Mesenchymal stem cell (in vitro differentiated cells and primary cell): ENCODE data around the gene CCDC121.

Experiments used
- DNase-seq: peaks from one replicate; pipeline ENCODE4 v3.0.0-alpha.2; 2013
- H2AFZ ChIP-seq: one replicate; pipeline ENCODE4 v1.6.1; 2013; ENCODE audit warnings: low read depth, mild to moderate bottlenecking, control low read depth, inconsistent platforms, low read length, moderate library complexity
- H2AK5ac ChIP-seq: 2 replicates; pipeline ENCODE4 v1.6.1; 2013; ENCODE audit warnings: low read length, moderate library complexity, mild to moderate bottlenecking, inconsistent platforms; ENCODE audit not compliant: severe bottlenecking
- H2BK120ac ChIP-seq: one replicate; pipeline ENCODE4 v1.6.1; 2013; ENCODE audit warnings: low read depth, mild to moderate bottlenecking, inconsistent platforms, low read length, moderate library complexity
- H2BK12ac ChIP-seq, 2 experiments: one replicate each; pipeline ENCODE4 v1.6.1; 2013; ENCODE audit warnings: inconsistent platforms in 2 of 2, low read length in 2 of 2, mild to moderate bottlenecking in 2 of 2, moderate library complexity in 2 of 2, control low read depth in 1 of 2
- H2BK15ac ChIP-seq: one replicate; pipeline ENCODE4 v1.6.1; 2013; ENCODE audit warnings: mild to moderate bottlenecking, low read depth, inconsistent platforms; ENCODE audit not compliant: poor library complexity, severe bottlenecking
- H2BK5ac ChIP-seq: 2 replicates; pipeline ENCODE4 v1.6.1; 2013; ENCODE audit warnings: low read depth, mild to moderate bottlenecking, low read length, control low read depth, inconsistent platforms; ENCODE audit not compliant: poor library complexity, severe bottlenecking
- H3K14ac ChIP-seq, 2 experiments: one replicate each; pipeline ENCODE4 v1.6.1; 2013; ENCODE audit warnings: inconsistent platforms in 2 of 2, low read length in 2 of 2, control low read depth in 1 of 2, mild to moderate bottlenecking in 1 of 2, moderate library complexity in 1 of 2
- H3K18ac ChIP-seq, 2 experiments: one replicate each; pipeline ENCODE4 v1.6.1; 2013; ENCODE audit warnings: inconsistent platforms in 2 of 2, low read length in 2 of 2, control low read depth in 1 of 2, low read depth in 1 of 2, mild to moderate bottlenecking in 1 of 2
- H3K23ac ChIP-seq, 2 experiments: one replicate each; pipeline ENCODE4 v1.6.1; 2013; ENCODE audit warnings: inconsistent platforms in 2 of 2, low read length in 2 of 2, mild to moderate bottlenecking in 2 of 2, moderate library complexity in 2 of 2, control low read depth in 1 of 2
- H3K27ac ChIP-seq: 2 replicates; pipeline ENCODE4 v1.5.1; 2013; ENCODE audit warnings: mild to moderate bottlenecking, moderate library complexity, low read length, control low read depth, inconsistent platforms; ENCODE audit not compliant: poor library complexity, severe bottlenecking
- H3K27me3 ChIP-seq, 2 experiments: 2 replicates each; pipeline versions ENCODE4 v1.6.1 to v1.7.0; 2013; ENCODE audit warnings: low read length in 2 of 2, mild to moderate bottlenecking in 2 of 2, moderate library complexity in 2 of 2, control low read depth in 1 of 2, inconsistent platforms in 1 of 2; ENCODE audit not compliant: control insufficient read depth in 1 of 2, insufficient read depth in 1 of 2
- H3K36me3 ChIP-seq, 2 experiments: 2 replicates each; pipeline versions ENCODE4 v1.6.1 to v1.7.0; 2013; ENCODE audit warnings: low read length in 2 of 2, control low read depth in 1 of 2, inconsistent platforms in 1 of 2, low read depth in 1 of 2, mild to moderate bottlenecking in 1 of 2; ENCODE audit not compliant: insufficient read depth in 2 of 2, control insufficient read depth in 1 of 2
- H3K4ac ChIP-seq, 2 experiments: one replicate each; pipeline ENCODE4 v1.6.1; 2013; ENCODE audit warnings: inconsistent platforms in 2 of 2, low read length in 2 of 2, mild to moderate bottlenecking in 2 of 2, moderate library complexity in 2 of 2, control low read depth in 1 of 2, low read depth in 1 of 2
- H3K4me1 ChIP-seq: 2 replicates; pipeline ENCODE4 v1.6.1; 2013; ENCODE audit warnings: low read depth, low read length, control low read depth; ENCODE audit not compliant: control insufficient read depth, insufficient read depth
- H3K4me2 ChIP-seq: 2 replicates; pipeline ENCODE4 v1.6.1; 2013; ENCODE audit warnings: low read length, mild to moderate bottlenecking, inconsistent platforms; ENCODE audit not compliant: poor library complexity, severe bottlenecking
- H3K4me3 ChIP-seq, 2 experiments: 2 replicates each; pipeline versions ENCODE4 v1.5.1 to v1.7.0; 2013; ENCODE audit warnings: low read length in 2 of 2, mild to moderate bottlenecking in 2 of 2, control low read depth in 1 of 2, low read depth in 1 of 2; ENCODE audit not compliant: insufficient read depth in 1 of 2
- H3K79me1 ChIP-seq: replicated peaks from 2 replicates; pipeline ENCODE4 v1.6.1; 2013; ENCODE audit warnings: mild to moderate bottlenecking, control low read depth, low read length, inconsistent platforms; ENCODE audit not compliant: poor library complexity, severe bottlenecking
- H3K9ac ChIP-seq: 2 replicates; pipeline ENCODE4 v1.7.0; 2013; ENCODE audit warnings: mild to moderate bottlenecking, low read length, moderate library complexity
- H3K9me3 ChIP-seq: 2 replicates; pipeline ENCODE4 v1.7.0; 2013; ENCODE audit warnings: mild to moderate bottlenecking, low read length; ENCODE audit not compliant: control insufficient read depth
- H4K8ac ChIP-seq: one replicate; pipeline ENCODE4 v1.6.1; 2013; ENCODE audit warnings: inconsistent platforms, mild to moderate bottlenecking, low read length, moderate library complexity
- H4K91ac ChIP-seq: one replicate; pipeline ENCODE4 v1.6.1; 2013; ENCODE audit warnings: mild to moderate bottlenecking, low read length, inconsistent platforms
- WGBS: methylation state at CpG from one replicate; pipeline ENCODE4 v1.1.7; 2013; ENCODE audit warnings: mixed read lengths; 5-methylcytosine and 5-hydroxymethylcytosine counted together

The CCDC121 gene

GRCh38 chr2:27652341-27652740, 23.5 kb upstream of the CCDC121 start:
- peaks cover 16 to 95% of the 10 kb centered on the region in 2 experiments for H3K36me3 ChIP-seq
- no peak overlapping the region for H3K4ac ChIP-seq
- no peak overlapping the region for H2BK15ac ChIP-seq
- H3K4me1 ChIP-seq = peaks cover 2% of the 10 kb centered on the region
- H4K8ac ChIP-seq = no peak overlapping the region
- H3K27me3 ChIP-seq = no peaks in the 10 kb centered on the region
- H3K9ac ChIP-seq = no peak overlapping the region
- no peak overlapping the region for H3K4me2 ChIP-seq
- H3K79me1 ChIP-seq = peaks cover 12% of the 10 kb centered on the region
- no peak overlapping the region for H4K91ac ChIP-seq
- no peak overlapping the region for H3K14ac ChIP-seq
- H2AFZ ChIP-seq = no peak overlapping the region
- no peaks in the 10 kb centered on the region for H3K9me3 ChIP-seq
- DNase-seq = no peak
- H2BK5ac ChIP-seq = no peak overlapping the region
- H2BK12ac ChIP-seq = no peak overlapping the region
- no peak overlapping the region for H3K27ac ChIP-seq
- H3K18ac ChIP-seq = no peak overlapping the region
- no peak overlapping the region for H2AK5ac ChIP-seq
- no peak overlapping the region for H3K4me3 ChIP-seq
- H3K23ac ChIP-seq = no peak overlapping the region
- no peak overlapping the region for H2BK120ac ChIP-seq

GRCh38 chr2:27651056-27651455, 22.2 kb upstream of the CCDC121 start:
- WGBS = 91% methylated on average over 3 of the region's 4 CpGs
- Histone ChIP-seq H3K4ac (no peak overlapping the region), H2BK12ac (no peak overlapping the region), H2BK15ac (no peak overlapping the region), H3K27ac (no peak overlapping the region), H2AK5ac (no peak overlapping the region), H3K79me1 (peaks cover 6% of the 10 kb centered on the region), H3K4me1 (peaks cover 2% of the 10 kb centered on the region), H3K4me2 (no peak overlapping the region), H3K23ac (no peak overlapping the region), H3K4me3 (no peak overlapping the region), H3K14ac (no peak overlapping the region), H3K9ac (no peak overlapping the region), H3K9me3 (no peaks in the 10 kb centered on the region), H2BK5ac (no peak overlapping the region), H4K91ac (no peak overlapping the region), H2AFZ (no peak overlapping the region), H2BK120ac (no peak overlapping the region), H3K36me3 (peaks cover 13 to 94% of the 10 kb centered on the region in 2 experiments), H4K8ac (no peak overlapping the region), H3K27me3 (no peaks in the 10 kb centered on the region), H3K18ac (no peak overlapping the region)
- no peak for DNase-seq

GRCh38 chr2:27647737-27648136, 18.9 kb upstream of the CCDC121 start:
- H3K27ac ChIP-seq = no peak overlapping the region
- 96% methylated on average over 4 of the region's 4 CpGs for WGBS
- H3K23ac ChIP-seq = no peak overlapping the region
- H2AFZ ChIP-seq = no peak overlapping the region
- H2BK5ac ChIP-seq = no peak overlapping the region
- H3K4ac ChIP-seq = no peak overlapping the region
- no peak overlapping the region for H4K8ac ChIP-seq
- H3K4me1 ChIP-seq = no peaks in the 10 kb centered on the region
- H3K36me3 ChIP-seq = peaks cover 24 to 84% of the 10 kb centered on the region in 2 experiments
- H2BK12ac ChIP-seq = no peak overlapping the region
- H2BK120ac ChIP-seq = no peak overlapping the region
- H3K4me3 ChIP-seq = no peak overlapping the region
- H4K91ac ChIP-seq = no peak overlapping the region
- H3K9me3 ChIP-seq = no peaks in the 10 kb centered on the region
- H3K18ac ChIP-seq = no peak overlapping the region
- H3K4me2 ChIP-seq = no peak overlapping the region
- no peak for DNase-seq
- H3K14ac ChIP-seq = no peak overlapping the region
- no peaks in the 10 kb centered on the region for H3K27me3 ChIP-seq
- H3K79me1 ChIP-seq = peaks cover 9% of the 10 kb centered on the region
- no peak overlapping the region for H3K9ac ChIP-seq
- no peak overlapping the region for H2BK15ac ChIP-seq
- no peak overlapping the region for H2AK5ac ChIP-seq

GRCh38 chr2:27647289-27647688, 18.5 kb upstream of the CCDC121 start:
- Histone ChIP-seq H3K18ac (no peak overlapping the region), H4K8ac (no peak overlapping the region), H2BK120ac (no peak overlapping the region), H4K91ac (no peak overlapping the region), H2BK15ac (no peak overlapping the region), H2BK12ac (no peak overlapping the region), H3K9ac (no peak overlapping the region), H3K9me3 (no peaks in the 10 kb centered on the region), H3K27me3 (no peaks in the 10 kb centered on the region), H3K4me1 (no peaks in the 10 kb centered on the region), H3K4me2 (no peak overlapping the region), H3K23ac (no peak overlapping the region), H2AFZ (no peak overlapping the region), H3K4ac (no peak overlapping the region), H3K79me1 (peaks cover 9% of the 10 kb centered on the region), H3K36me3 (peaks cover 24 to 84% of the 10 kb centered on the region in 2 experiments), H3K27ac (no peak overlapping the region), H2AK5ac (no peak overlapping the region), H2BK5ac (no peak overlapping the region), H3K14ac (no peak overlapping the region), H3K4me3 (no peak overlapping the region)
- DNase-seq = no peak
